Mesothelial cell of epicardium (in vitro differentiated cells): ENCODE data around the gene CELSR2. TPM values are rescaled to one million over a fixed set of nuclear protein-coding genes. Genes with fewer than 3 reads are reported as not detected.

Experiments
- DNase-seq, 2 experiments: peaks; one replicate each; pipeline ENCODE4 v3.0.0; 2021; ENCODE audit warnings: low spot score in 2 of 2; ENCODE audit not compliant: unreplicated experiment in 2 of 2
- H3K27ac Mint-ChIP-seq: 2 replicates; pipeline ENCODE4 v1.8.0; 2021; ENCODE audit warnings: mixed read lengths
- H3K27me3 Mint-ChIP-seq: 2 replicates; pipeline ENCODE4 v1.8.0; 2021; ENCODE audit warnings: low read depth, mixed read lengths
- H3K36me3 Mint-ChIP-seq: 2 replicates; pipeline ENCODE4 v1.8.0; 2021; ENCODE audit warnings: mixed read lengths
- H3K4me1 Mint-ChIP-seq: 2 replicates; pipeline ENCODE4 v1.8.0; 2021; ENCODE audit warnings: mixed read lengths
- H3K4me3 Mint-ChIP-seq: 2 replicates; pipeline ENCODE4 v1.8.0; 2021; ENCODE audit warnings: mild to moderate bottlenecking, moderate library complexity, mixed read lengths
- H3K9me3 Mint-ChIP-seq: 2 replicates; pipeline ENCODE4 v1.8.0; 2021; ENCODE audit warnings: mixed read lengths
- CTCF ChIP-seq: fragments of 200-600 bp; sonication (generic); IDR thresholded peaks from one replicate; pipeline ENCODE4 v1.5.0; 2021; ENCODE audit warnings: antibody characterized with exemption; ENCODE audit not compliant: unreplicated experiment
- total RNA-seq: library from RNA; stranded (reverse); gene quantifications from 3 replicates; pipeline ENCODE4 v1.2.1, GENCODE V29; 2021

Gene CELSR2
- total RNA-seq, 1 donor from 2014 or later, result 27.1 TPM

- H3K4me3 Mint-ChIP-seq, result peak overlapping the region; percentile 36
- peaks cover 2% of the 10 kb centered on the region for H3K27me3 Mint-ChIP-seq
- H3K9me3 Mint-ChIP-seq, result no peaks in the 10 kb centered on the region
- no peak for TF ChIP-seq CTCF
- H3K4me1 Mint-ChIP-seq, result peaks cover 30% of the 10 kb centered on the region
- no peak for DNase-seq
- peak overlapping the region; percentile 78 for H3K27ac Mint-ChIP-seq
- H3K36me3 Mint-ChIP-seq, result peaks cover 19% of the 10 kb centered on the region
Measured at GRCh38 chr1:109253803-109254620, 4.7 kb downstream of the CELSR2 start.

GRCh38 chr1:109254621-109255096 lies 5.3 kb downstream of the CELSR2 start:
- no peak for DNase-seq
- no peak for TF ChIP-seq CTCF
- Mint-ChIP-seq H3K9me3 (no peaks in the 10 kb centered on the region), H3K4me1 (peaks cover 27% of the 10 kb centered on the region), H3K4me3 (no peak overlapping the region), H3K27ac (no peak overlapping the region), H3K27me3 (no peaks in the 10 kb centered on the region), H3K36me3 (peaks cover 19% of the 10 kb centered on the region)

GRCh38 chr1:109255097-109255651 lies 5.8 kb downstream of the CELSR2 start:
- peaks cover 27% of the 10 kb centered on the region for H3K4me1 Mint-ChIP-seq
- H3K27me3 Mint-ChIP-seq, result no peaks in the 10 kb centered on the region
- peaks cover 19% of the 10 kb centered on the region for H3K36me3 Mint-ChIP-seq
- no peak for DNase-seq
- no peaks in the 10 kb centered on the region for H3K9me3 Mint-ChIP-seq
- no peak overlapping the region for H3K4me3 Mint-ChIP-seq
- peak overlapping the region; percentile 5 for H3K27ac Mint-ChIP-seq
- TF ChIP-seq CTCF, result no peak

GRCh38 chr1:109255678-109256077 lies 6.3 kb downstream of the CELSR2 start:
- H3K4me3 Mint-ChIP-seq, result no peak overlapping the region
- peaks cover 27% of the 10 kb centered on the region for H3K4me1 Mint-ChIP-seq
- TF ChIP-seq CTCF, result no peak
- H3K27ac Mint-ChIP-seq, result no peak overlapping the region
- no peaks in the 10 kb centered on the region for H3K9me3 Mint-ChIP-seq
- DNase-seq, result no peak
- no peaks in the 10 kb centered on the region for H3K27me3 Mint-ChIP-seq
- peaks cover 18% of the 10 kb centered on the region for H3K36me3 Mint-ChIP-seq

GRCh38 chr1:109256085-109256484 lies 6.7 kb downstream of the CELSR2 start:
- Mint-ChIP-seq H3K27me3 (no peaks in the 10 kb centered on the region), H3K36me3 (peaks cover 15% of the 10 kb centered on the region), H3K4me3 (no peak overlapping the region), H3K27ac (no peak overlapping the region), H3K4me1 (peaks cover 27% of the 10 kb centered on the region), H3K9me3 (no peaks in the 10 kb centered on the region)
- no peak for TF ChIP-seq CTCF
- DNase-seq, result no peak
